Progenitor cell of endocrine pancreas (in vitro differentiated cells): ENCODE data around the gene LRRC57. TPM values are rescaled to one million over a fixed set of nuclear protein-coding genes. Genes with fewer than 3 reads are reported as not detected.

Source experiments
- DNase-seq: peaks from one replicate; pipeline ENCODE4 v3.0.0; 2021; ENCODE audit warnings: low spot score; ENCODE audit not compliant: unreplicated experiment
- H3K27ac Mint-ChIP-seq: 2 replicates; pipeline ENCODE4 v1.8.0; 2021; ENCODE audit warnings: mild to moderate bottlenecking, moderate library complexity, mixed read lengths
- H3K27me3 Mint-ChIP-seq: 2 replicates; pipeline ENCODE4 v1.8.0; 2021; ENCODE audit warnings: mixed read lengths
- H3K36me3 Mint-ChIP-seq: 2 replicates; pipeline ENCODE4 v1.8.0; 2022; ENCODE audit warnings: mixed read lengths; ENCODE audit not compliant: insufficient read depth
- H3K4me1 Mint-ChIP-seq: 2 replicates; pipeline ENCODE4 v1.8.0; 2021; ENCODE audit warnings: low read depth, mixed read lengths
- H3K4me3 Mint-ChIP-seq: 2 replicates; pipeline ENCODE4 v1.8.0; 2021; ENCODE audit warnings: low read depth, mild to moderate bottlenecking, moderate library complexity, mixed read lengths
- H3K9me3 Mint-ChIP-seq: 2 replicates; pipeline ENCODE4 v1.8.0; 2021; ENCODE audit warnings: low read depth, mixed read lengths
- CTCF ChIP-seq: fragments of 200-600 bp; sonication (generic); IDR thresholded peaks from one replicate; pipeline ENCODE4 v1.5.0; 2021; ENCODE audit warnings: antibody characterized with exemption, mild to moderate bottlenecking; ENCODE audit not compliant: unreplicated experiment
- total RNA-seq: library from RNA; stranded (reverse); gene quantifications from 2 replicates; pipeline ENCODE4 v1.2.1, GENCODE V29; 2021

LRRC57 gene
- total RNA-seq, 1 donor from 2014 or later: 27.0 TPM

- H3K27me3 Mint-ChIP-seq: no peaks in the 10 kb centered on the region
Measured at GRCh38 chr15:42523331-42523730, 25.3 kb downstream of the LRRC57 start.

GRCh38 chr15:42511007-42511391 is 37.6 kb downstream of the LRRC57 start:
- TF ChIP-seq CTCF: no peak
- H3K27me3 Mint-ChIP-seq: no peaks in the 10 kb centered on the region
- no peak for DNase-seq
- H3K4me3 Mint-ChIP-seq: no peak overlapping the region
- no peak overlapping the region for H3K27ac Mint-ChIP-seq
- H3K36me3 Mint-ChIP-seq: peaks cover 16% of the 10 kb centered on the region
- H3K4me1 Mint-ChIP-seq: no peaks in the 10 kb centered on the region
- H3K9me3 Mint-ChIP-seq: no peaks in the 10 kb centered on the region

More at GRCh38 chr15:42523331-42523730, 25.3 kb downstream of the LRRC57 start:
- TF ChIP-seq CTCF: no peak
- no peak overlapping the region for H3K27ac Mint-ChIP-seq
- DNase-seq: no peak
- H3K4me3 Mint-ChIP-seq: no peak overlapping the region
- no peaks in the 10 kb centered on the region for H3K4me1 Mint-ChIP-seq
- H3K36me3 Mint-ChIP-seq: peaks cover 13% of the 10 kb centered on the region
- H3K9me3 Mint-ChIP-seq: no peaks in the 10 kb centered on the region

GRCh38 chr15:42510258-42511006 is 38.2 kb downstream of the LRRC57 start:
- Mint-ChIP-seq H3K36me3 (peaks cover 11% of the 10 kb centered on the region), H3K27me3 (no peaks in the 10 kb centered on the region), H3K9me3 (no peaks in the 10 kb centered on the region), H3K27ac (no peak overlapping the region), H3K4me1 (no peaks in the 10 kb centered on the region), H3K4me3 (no peak overlapping the region)
- TF ChIP-seq CTCF: no peak
- no peak for DNase-seq

- H3K4me1 Mint-ChIP-seq: no peaks in the 10 kb centered on the region
- H3K9me3 Mint-ChIP-seq: no peaks in the 10 kb centered on the region
- no peak overlapping the region for H3K27ac Mint-ChIP-seq
- peaks cover 7% of the 10 kb centered on the region for H3K36me3 Mint-ChIP-seq
- H3K27me3 Mint-ChIP-seq: no peaks in the 10 kb centered on the region
- no peak for DNase-seq
- no peak for TF ChIP-seq CTCF
- no peak overlapping the region for H3K4me3 Mint-ChIP-seq
Measured at GRCh38 chr15:42508263-42508690, 40.3 kb downstream of the LRRC57 start.

GRCh38 chr15:42507514-42507913 is 41.1 kb downstream of the LRRC57 start:
- no peak overlapping the region for H3K27ac Mint-ChIP-seq
- no peaks in the 10 kb centered on the region for H3K4me1 Mint-ChIP-seq
- no peak for TF ChIP-seq CTCF
- H3K4me3 Mint-ChIP-seq: no peak overlapping the region
- no peak for DNase-seq
- no peaks in the 10 kb centered on the region for H3K27me3 Mint-ChIP-seq
- H3K36me3 Mint-ChIP-seq: peaks cover 5% of the 10 kb centered on the region
- no peaks in the 10 kb centered on the region for H3K9me3 Mint-ChIP-seq
